Adrenal gland (tissue), 12 donors: ENCODE measurements around the gene APLP2. TPM values are rescaled to one million over a fixed set of nuclear protein-coding genes. Genes with fewer than 3 reads are reported as not detected.

Experiments used
- DNase-seq, 7 donors: peaks; one replicate each; pipeline ENCODE4 v3.0.0-alpha.2; 2019 to 2020
- H3K27ac ChIP-seq, 5 donors: fragments of 200-600 bp; sonication (generic) in 4 of 5; 1 replicate in 3 of 5; 2 replicates in 2 of 5; pipeline versions ENCODE4 v1.5.1 to v1.8.0; 2016 to 2020; ENCODE audit warnings: mild to moderate bottlenecking in 1 of 5
- H3K27me3 ChIP-seq: fragments of 200-600 bp; 2 replicates; pipeline ENCODE4 v1.8.0; 2021
- H3K36me3 ChIP-seq, 2 donors: fragments of 200-600 bp; replicated peaks in 1 of 2; 1 replicate in 1 of 2; 2 replicates in 1 of 2; pipeline versions ENCODE4 v1.5.1 to v1.8.0; 2018 to 2022
- H3K4me1 ChIP-seq, 2 donors: fragments of 200-600 bp; replicated peaks in 1 of 2; 1 replicate in 1 of 2; 2 replicates in 1 of 2; pipeline versions ENCODE4 v1.5.1 to v1.8.0; 2018 to 2021
- H3K4me3 ChIP-seq, 4 donors: fragments of 200-600 bp; sonication (generic) in 3 of 4; one replicate each; pipeline ENCODE4 v1.5.1; 2016 to 2018
- H3K9me3 ChIP-seq, 3 donors: fragments of 200-600 bp; sonication (generic) in 1 of 3; replicated peaks in 1 of 3; 1 replicate in 2 of 3; 2 replicates in 1 of 3; pipeline versions ENCODE4 v1.5.1 to v1.8.0; 2016 to 2021
- CTCF ChIP-seq, 6 experiments: fragments of 450-650 bp in 4 of 6; fragments of 200-600 bp in 2 of 6; sonication (generic) in 1 of 6; IDR thresholded peaks; 1 replicate in 5 of 6; 2 replicates in 1 of 6; pipeline versions ENCODE4 v1.5.1 to v1.8.0; 2016 to 2021; ENCODE audit warnings: antibody characterized with exemption in 6 of 6, mild to moderate bottlenecking in 2 of 6, moderate library complexity in 1 of 6
- POLR2A ChIP-seq, 2 donors: fragments of 450-650 bp; IDR thresholded peaks; one replicate each; pipeline ENCODE4 v1.6.1; 2017; ENCODE audit warnings: antibody characterized with exemption in 2 of 2, mild to moderate bottlenecking in 2 of 2, moderate library complexity in 1 of 2
- WGBS, 4 donors: extraction: QIAGEN DNeasy Blood & Tissue Kit in 2 of 4; methylation state at CpG; one replicate each; pipeline versions ENCODE4 v1.1.5 to v1.1.7; 2013 to 2017; 5-methylcytosine and 5-hydroxymethylcytosine counted together
- intact Hi-C, 2 donors: fragments of 100-400 bp; cut with DNase I; formaldehyde crosslinking; loops; one replicate each; pipeline versions ENCODE4 v1.14.1 to v1.15.0; 2022 to 2023
- polyA plus RNA-seq, 3 donors: library from polyadenylated mRNA; stranded (reverse); fragments of 200-250 nt in 2 of 3; fragments of 350-450 nt in 1 of 3; fragmentation: Illumina TruSeq in 1 of 3; extraction: RNeasy Lipid Tissue Mini Kit (QIAGEN cat#74804) in 1 of 3; gene quantifications; one replicate each; pipeline ENCODE4 v1.2.3, GENCODE V29; 2013 to 2014
- total RNA-seq, 9 donors: library from RNA; depleted of rRNA in 4 of 9; stranded (reverse); fragments of >200 nt in 4 of 9; fragments of 120-200 nt in 1 of 9; fragmentation: NEBNext Ultra II Directional in 1 of 9; extraction: Animal tissue kit (Norgen Biotek cat#: 25700) in 1 of 9; gene quantifications; one replicate each; pipeline versions ENCODE4 v1.1.0 to v1.2.4, GENCODE V29; 2013 to 2023
- donor health status: healthy with polysubstance abuse.
- donor health status: Bipolar disorder and iron deficiency.
- donor health status: DM: yes; HTN: yes; CAD: no.
- donor health status: DM: no; HTN: no; CAD: no.
- donor health status: DM: no; HTN: no; CAD: no.
- donor health status: DM: yes; HTN: yes; CAD: no.

Gene APLP2
- total and polyA plus RNA-seq, 12 donors: 85.0 to 374 (median 273) TPM

DNA sequence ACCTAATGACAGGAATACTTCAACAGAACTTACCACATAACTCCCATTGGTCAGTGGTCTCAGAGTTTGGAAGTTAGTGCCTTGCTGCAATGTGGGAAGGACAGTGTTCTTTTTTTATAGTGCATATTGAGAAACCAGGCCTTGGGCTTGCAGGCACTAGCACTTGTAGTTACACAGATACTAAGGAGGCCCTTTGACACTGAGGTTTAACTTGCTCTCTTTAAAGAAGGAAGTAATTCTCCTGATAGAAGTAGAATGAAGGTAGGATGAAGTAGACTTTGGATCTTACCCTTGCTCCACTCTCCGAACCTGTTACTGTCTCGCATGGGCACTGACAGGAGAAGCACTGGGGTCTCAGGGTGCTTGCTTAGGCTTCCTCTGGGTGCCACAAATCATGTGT is 58.9 kb downstream of the APLP2 start:
- peaks cover 0 to 52% of the 10 kb centered on the region in 2 donors for H3K36me3 ChIP-seq
- no peak overlapping the region for H3K4me3 ChIP-seq
- H3K4me1 ChIP-seq: peaks cover 10 to 13% of the 10 kb centered on the region in 2 donors
- no peak overlapping the region for H3K27ac ChIP-seq
- H3K27me3 ChIP-seq: no peaks in the 10 kb centered on the region
- intact Hi-C loops: loop anchor here (10.0 kb wide), 1 partner anchor 54 kb away; no protein-coding TSS in a partner anchor
- no peak for DNase-seq
- H3K9me3 ChIP-seq: no peaks in the 10 kb centered on the region
- WGBS, 4 donors: 93 to 100% (median 98%) methylated on average over 2 of the region's 2 CpGs
- TF ChIP-seq POLR2A (IDR thresholded peaks at IDR 0.05) (no peak), CTCF (IDR thresholded peaks at IDR 0.05) (no peak)

GRCh38 chr11:130129922-130130321 is 60.2 kb downstream of the APLP2 start:
- no peaks in the 10 kb centered on the region for H3K9me3 ChIP-seq
- 92 to 94% (median 93%) methylated on average over 11 of the region's 11 CpGs for WGBS, 4 donors
- peaks cover 0 to 2% of the 10 kb centered on the region in 2 donors for H3K4me1 ChIP-seq
- DNase-seq: no peak
- peaks cover 0 to 60% of the 10 kb centered on the region in 2 donors for H3K36me3 ChIP-seq
- no peak for TF ChIP-seq CTCF (IDR thresholded peaks at IDR 0.05)
- no peak for TF ChIP-seq POLR2A (IDR thresholded peaks at IDR 0.05)
- no peaks in the 10 kb centered on the region for H3K27me3 ChIP-seq
- H3K4me3 ChIP-seq: no peak overlapping the region
- intact Hi-C loops: loop anchor here (5.0 to 10.0 kb wide), 3 partner anchors 55 to 208 kb away; partner anchors contain the start of gene PRDM10 (in 1 of the 2)
- no peak overlapping the region for H3K27ac ChIP-seq

DNA sequence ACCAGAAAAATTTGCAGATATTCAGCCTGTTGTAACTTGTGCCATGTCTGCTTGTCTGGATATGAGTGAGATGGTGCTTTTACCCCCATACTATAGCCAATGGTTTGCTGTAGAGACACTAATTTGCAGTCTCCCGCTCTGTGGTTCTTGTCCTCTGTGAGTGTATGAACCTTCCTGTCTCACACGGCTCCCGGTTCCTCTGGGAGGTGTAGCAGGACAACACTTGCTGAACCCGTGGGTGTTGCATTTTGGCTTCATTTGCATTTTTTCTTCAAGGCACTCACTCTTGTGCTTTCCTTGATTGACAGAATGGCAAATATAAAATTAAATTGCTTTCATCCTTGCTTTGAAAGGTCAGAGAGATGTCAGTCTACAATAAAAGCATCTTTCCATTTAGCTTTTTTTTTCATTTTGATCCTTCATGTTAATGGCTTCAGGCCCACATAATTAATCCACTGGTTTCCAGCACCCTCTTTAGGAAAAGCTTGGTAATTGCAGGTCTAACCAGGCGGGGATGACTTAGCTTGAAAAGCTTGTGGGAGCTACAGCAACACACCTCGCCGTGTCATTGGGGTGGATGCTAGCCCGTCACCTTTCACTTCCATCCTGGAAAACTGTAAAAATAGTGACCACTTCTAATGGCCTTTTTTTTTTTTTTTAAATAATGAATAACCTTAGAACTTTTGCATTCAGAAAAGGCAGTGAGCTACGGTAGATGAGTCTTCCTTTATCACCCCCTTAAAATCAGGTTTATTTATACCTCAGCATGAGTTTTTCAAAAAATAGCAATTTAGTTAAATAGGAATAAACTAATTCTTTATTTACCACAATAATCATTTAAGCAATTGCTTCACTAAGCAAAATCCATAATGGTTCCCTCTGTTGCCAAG is 62.5 kb downstream of the APLP2 start:
- peak; percentile 42 to 77 (median 54) for DNase-seq
- Histone ChIP-seq H3K4me1 (no peaks in the 10 kb centered on the region), H3K9me3 (no peaks in the 10 kb centered on the region), H3K36me3 (peaks cover 0 to 69% of the 10 kb centered on the region in 2 donors), H3K27ac (no peak overlapping the region), H3K27me3 (no peaks in the 10 kb centered on the region), H3K4me3 (no peak overlapping the region)
- WGBS, 4 donors: 64 to 67% (median 66%) methylated on average over 9 of the region's 9 CpGs
- intact Hi-C loops: loop anchor here (5.0 to 10.0 kb wide), 2 partner anchors 127 to 210 kb away; partner anchors contain the start of gene PRDM10 (in 1 of the 2)
- no peak for TF ChIP-seq POLR2A (IDR thresholded peaks at IDR 0.05)
- TF ChIP-seq CTCF (IDR thresholded peaks at IDR 0.05): peak; percentile 69 to 95 (median 84)

DNA sequence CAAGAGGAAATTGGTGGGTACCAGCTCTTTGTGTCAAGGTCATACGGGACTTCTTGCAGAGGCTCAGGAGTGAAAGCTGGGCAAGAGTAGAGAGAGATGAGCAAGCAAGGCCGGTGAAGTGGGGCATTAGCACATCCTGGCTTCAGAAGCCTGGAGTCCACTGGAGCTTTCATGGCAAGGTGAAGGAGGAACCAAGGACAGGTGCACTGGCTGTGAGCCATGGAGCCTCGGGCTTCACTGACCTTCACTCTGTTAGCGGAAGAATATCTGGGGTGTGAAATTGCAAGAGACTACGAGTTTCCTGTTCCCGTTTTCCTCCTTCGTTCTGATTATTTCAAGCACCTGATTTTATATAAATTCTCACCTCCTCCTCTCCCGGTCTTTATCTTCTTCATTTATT is 64.0 kb downstream of the APLP2 start:
- TF ChIP-seq CTCF (IDR thresholded peaks at IDR 0.05) (no peak), POLR2A (IDR thresholded peaks at IDR 0.05) (no peak)
- Histone ChIP-seq H3K27ac (no peak overlapping the region), H3K4me1 (no peaks in the 10 kb centered on the region), H3K27me3 (no peaks in the 10 kb centered on the region), H3K9me3 (no peaks in the 10 kb centered on the region), H3K4me3 (no peak overlapping the region), H3K36me3 (peaks cover 0 to 62% of the 10 kb centered on the region in 2 donors)
- intact Hi-C loops: loop anchor here (5.0 to 10.0 kb wide), 2 partner anchors 129 to 211 kb away; partner anchors contain the start of gene PRDM10 (in 1 of the 2)
- DNase-seq: no peak
- 71 to 76% (median 72%) methylated on average over 8 of the region's 8 CpGs for WGBS, 4 donors
